ENCODE data around the gene ST3GAL2. TPM values are rescaled to one million over a fixed set of nuclear protein-coding genes. Genes with fewer than 3 reads are reported as not detected.
A peak's percentile ranks its signal among the peaks of the same experiment; 100 is the strongest.
"Not testable (repeated sequence)": the region's sequence is repeated elsewhere in the genome, so short reads cannot be mapped to it uniquely, and the experiment has no call there.

ST3GAL2 gene
- polyA plus RNA-seq, 3 donors: 28.2 to 29.7 (median 28.5) TPM

DNA sequence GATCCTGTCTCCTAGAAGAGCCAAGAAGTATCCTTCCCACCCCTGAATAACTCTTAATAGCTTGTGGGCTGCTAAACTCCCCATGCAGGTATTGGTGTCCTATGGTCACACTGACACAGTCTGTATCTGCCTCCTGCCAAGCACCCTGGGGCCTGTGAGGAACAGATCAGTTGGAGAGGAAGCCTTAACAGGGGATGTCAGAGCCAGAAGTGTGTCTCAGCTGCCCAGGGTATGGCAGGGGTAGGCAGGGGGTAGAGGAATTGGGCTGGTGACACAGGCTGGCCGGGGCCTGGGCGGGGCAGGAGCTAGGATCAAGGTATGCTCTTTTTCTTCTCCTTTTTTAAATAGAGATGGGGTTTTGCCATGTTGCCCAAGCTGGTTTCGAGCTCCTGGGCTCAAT, 47.5 kb downstream of the ST3GAL2 start:
- DNase-seq: no peak

DNA sequence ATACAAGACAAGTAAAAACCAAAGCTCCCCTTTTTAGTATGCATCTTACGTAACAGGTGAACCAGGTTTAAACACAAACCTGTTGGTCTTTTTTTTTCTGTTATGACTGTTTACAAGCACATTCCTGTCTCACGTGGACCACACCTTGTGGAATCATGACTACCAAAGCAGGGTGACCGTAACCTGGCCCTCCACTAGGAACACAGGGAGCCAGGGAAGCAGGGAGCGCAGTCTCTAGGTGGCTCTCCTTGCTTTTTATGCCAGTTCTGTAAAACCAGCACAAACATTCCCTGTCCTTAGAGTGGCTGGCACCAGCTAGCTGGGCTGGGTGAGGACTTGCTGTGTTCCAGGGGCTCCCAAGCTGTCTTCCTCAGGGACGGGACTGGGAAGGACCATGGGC, 48.1 kb downstream of the ST3GAL2 start:
- DNase-seq: no peak

DNA sequence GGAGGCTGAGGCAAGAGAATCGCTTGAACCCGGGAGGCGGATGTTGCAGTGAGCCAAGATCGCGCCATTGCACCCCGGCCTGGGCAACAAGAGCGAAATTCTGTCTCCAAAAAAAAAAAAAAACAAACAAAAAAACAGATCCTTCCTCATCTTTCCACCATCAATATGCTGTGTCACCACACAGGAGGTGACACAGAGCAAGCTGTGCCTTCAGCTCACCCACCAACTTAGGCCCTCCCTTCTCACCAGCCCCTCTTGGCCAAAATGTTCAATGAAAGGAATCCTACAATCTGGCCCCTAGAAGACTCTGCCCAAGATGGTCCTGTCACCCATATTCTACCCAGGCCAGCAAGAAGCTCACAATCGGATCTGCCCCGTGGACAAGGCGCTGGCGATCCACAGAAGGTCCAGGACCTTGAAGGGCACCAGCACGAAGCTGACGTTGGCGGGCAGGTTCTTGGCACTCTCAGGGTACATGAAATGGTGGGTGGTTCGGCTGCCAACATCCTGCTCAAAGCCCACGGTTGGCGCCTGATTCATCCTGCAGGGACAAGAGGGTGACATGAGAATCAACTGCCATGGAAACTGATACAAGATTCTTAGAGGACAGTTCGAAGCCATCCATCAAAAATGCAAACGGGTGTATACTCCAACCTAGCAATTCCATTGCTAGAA, 50.8 kb downstream of the ST3GAL2 start:
- DNase-seq: no peak

DNA sequence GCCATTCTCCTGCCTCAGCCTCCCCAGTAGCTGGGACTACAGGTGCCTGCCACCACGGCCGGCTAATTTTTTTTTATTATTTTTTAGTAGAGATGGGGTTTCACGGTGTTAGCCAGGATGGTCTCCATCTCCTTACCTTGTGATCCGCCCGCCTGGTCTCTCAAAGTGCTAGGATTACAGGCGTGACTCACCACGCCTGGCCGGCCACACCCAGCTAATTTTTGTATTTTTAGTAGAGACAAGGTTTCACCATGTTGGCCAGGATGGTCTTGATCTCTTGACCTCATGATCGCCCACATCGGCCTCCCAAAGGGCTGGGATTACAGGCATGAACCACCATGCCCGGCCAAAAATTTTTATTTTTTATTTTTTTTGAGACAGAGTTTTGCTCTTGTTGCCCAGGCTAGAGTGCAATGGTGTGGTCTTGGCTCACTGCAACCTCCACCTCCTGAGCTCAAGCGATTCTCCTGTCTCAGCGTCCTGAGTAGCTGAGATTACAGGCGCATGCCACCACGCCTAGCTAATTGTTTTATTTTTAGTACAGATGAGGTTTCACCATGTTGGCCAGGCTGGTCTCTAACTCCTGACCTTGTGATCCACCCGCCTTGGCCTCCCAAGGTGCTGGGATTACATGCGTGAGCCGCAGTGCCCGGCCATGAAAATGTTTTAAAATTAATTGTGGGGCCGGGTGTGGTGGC, 52.5 kb downstream of the ST3GAL2 start:
- DNase-seq: not testable (repeated sequence)

DNA sequence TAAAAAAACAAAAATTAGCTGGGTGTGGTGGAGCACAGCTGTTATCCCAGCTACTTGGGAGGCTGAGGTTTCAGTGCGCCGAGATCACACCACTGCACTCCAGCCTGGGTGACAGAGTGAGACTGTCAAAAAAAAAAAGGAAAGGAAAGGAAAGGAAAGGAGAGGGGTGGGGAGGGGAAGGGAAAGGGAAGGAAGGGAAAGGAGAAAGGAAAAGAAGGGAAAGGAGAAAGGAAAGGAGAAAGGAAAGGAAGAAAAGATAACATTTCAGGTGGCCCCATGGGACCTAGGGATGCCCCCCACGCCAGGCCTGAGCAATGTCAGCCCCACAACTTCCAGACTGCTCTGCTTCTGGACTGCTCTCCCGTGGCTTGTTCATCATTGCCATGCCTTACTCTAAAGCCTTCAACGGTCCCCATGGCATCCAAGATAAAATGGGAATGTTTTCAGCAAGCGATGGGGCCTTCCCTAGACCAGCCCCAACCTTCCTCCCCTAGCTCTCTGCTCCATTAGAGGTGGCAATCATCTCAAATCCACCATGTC, 55.4 kb downstream of the ST3GAL2 start:
- DNase-seq: no peak

DNA sequence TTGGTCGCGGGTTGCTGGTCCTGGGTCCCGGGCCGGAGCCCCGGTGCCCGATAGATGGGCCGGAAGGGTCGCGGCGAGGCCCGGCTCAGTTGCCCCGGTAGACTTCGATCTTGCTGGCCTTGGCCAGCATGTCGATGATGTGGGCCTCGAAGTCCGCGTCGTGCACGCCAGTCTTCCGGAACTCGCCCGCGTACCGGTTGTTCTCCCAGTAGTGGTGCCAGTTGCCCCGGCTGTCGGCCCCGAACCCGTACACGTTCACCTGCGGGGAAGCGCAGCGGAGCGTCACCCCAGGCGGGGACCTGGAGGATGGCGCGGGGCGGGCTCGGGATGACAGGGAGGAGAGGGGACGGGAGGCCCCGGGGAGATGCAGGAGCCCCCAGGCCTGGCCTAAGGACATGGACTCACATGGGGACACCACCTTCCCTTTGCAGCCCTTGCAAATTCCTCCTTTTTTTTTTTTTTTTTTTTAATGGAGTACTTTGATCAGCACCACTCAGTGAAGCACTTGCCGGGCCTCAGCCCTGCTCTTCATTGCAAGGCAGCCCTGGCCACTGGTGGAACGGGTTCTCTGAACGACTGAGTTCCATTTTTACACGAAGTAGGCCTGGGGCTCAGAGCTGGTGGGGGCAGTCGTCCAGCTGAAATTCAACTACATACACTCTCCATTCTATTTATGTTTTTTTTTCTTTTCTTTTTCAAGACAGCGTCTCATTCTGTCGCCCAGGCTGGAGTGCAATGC, 57.1 kb downstream of the ST3GAL2 start:
- no peak for DNase-seq

DNA sequence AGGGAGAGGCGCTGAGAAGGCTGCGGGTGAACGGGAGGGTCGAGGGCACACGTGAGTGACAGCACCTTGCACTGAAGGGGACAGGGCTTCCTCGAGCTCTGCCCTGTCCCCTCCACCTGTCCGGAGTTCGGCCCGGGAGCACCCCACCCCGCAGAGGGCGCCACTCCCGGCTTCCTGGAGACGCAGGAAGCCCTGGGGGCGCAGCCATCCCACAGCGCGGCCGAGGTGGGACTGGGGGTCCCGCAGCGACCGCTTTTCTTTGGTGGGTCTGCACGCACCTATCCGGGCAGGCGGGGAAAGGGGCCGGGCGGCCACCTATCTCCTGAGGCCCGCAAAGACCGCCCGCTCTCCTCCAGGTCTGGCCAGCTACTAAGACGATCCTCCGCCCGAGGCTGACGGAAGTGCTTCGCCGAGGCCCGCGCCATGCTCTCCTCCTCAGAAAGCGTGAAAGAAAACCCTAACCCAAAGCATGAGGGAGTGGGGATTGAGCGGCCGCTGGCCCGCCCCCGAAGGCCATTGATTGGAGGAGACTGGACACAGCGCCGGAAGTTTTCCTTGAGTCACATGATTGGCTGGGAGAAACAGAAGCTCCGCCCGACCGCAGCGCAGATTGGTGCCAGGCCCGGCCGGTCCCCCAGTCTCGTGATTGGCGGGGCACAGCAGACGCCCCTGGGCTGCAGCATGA, 57.8 kb downstream of the ST3GAL2 start:
- DNase-seq: peak; percentile 97

DNA sequence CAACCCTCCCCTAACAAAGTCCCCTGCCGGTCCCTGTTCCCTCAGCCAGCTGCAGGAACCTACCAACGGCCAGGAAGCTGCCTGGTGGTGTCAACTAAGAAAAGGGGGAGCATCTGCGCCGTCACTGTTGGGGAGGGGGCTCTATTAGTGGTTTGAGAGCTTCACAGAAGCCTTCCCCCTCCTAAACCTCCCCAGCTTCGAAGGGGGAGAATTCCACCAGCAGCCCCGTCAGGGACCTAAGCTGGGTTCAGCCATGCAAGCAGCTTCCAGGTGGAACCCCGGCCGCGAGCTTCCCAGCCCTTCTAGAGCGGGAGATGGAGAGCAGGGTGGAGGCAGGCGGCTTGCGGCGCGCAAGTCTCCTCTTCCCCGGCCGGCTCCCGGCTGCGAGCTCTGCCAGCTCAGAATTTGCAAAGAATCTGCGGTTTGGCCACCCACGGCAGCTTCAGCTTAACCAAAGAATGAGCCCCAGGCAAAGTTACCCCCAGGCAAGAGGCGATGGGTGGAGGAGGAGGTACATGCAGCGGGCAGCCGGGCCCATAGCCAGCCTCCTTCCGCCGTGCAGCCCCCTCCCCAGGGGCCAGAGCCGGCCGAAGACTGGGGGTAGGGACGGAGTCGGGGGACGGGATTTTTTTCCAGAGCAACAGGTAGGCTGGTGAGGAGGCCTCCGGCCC, 58.5 kb downstream of the ST3GAL2 start:
- DNase-seq: peak; percentile 39

DNA sequence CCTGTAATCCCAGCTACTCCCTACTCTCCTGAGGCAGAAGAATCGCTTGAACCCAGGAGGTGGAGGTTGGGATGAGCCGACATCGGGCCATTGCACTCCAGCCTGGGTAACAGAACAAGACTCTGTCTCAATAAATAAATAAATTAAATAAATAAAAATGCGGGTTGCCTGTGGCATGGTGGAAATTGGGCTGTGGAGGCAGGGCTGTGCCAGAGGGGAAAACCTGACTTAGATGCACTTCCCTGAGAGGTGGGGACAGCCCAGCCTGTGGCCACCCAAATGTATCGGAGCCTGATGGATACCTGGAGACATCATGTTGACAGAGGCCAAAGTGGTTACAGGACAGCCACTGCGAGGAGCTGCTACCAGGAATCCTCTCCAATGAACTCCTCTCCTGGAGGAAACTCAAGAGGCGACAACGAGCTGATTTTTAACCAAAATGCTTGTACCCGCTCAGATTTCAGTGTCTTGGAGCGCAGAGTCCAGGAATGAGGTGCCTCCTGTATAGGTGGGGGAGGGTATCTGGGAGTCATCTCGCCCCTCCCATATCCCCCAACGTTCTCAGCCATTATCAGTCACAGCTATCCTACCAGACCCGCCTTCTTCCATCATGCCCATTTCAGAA, 59.9 kb downstream of the ST3GAL2 start:
- DNase-seq: no peak

DNA sequence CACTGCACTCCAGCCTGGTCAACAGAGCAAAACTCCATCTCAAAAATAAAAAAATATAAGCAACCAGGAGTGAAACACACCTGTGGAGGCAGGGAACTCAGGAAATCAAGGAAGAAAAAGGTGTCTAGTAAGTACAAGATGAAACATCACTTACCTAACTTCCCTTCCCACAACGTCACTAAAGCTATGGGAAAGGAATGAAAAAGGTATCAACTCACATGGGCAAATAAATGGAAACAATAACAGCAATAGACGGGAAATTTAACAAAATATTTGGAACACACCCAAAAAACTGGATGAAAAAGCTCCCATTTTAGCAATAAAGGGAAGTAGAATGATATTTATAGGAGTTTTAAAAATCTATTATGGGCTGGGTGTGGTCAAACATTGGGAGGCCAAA, 61.1 kb downstream of the ST3GAL2 start:
- no peak for DNase-seq

DNA sequence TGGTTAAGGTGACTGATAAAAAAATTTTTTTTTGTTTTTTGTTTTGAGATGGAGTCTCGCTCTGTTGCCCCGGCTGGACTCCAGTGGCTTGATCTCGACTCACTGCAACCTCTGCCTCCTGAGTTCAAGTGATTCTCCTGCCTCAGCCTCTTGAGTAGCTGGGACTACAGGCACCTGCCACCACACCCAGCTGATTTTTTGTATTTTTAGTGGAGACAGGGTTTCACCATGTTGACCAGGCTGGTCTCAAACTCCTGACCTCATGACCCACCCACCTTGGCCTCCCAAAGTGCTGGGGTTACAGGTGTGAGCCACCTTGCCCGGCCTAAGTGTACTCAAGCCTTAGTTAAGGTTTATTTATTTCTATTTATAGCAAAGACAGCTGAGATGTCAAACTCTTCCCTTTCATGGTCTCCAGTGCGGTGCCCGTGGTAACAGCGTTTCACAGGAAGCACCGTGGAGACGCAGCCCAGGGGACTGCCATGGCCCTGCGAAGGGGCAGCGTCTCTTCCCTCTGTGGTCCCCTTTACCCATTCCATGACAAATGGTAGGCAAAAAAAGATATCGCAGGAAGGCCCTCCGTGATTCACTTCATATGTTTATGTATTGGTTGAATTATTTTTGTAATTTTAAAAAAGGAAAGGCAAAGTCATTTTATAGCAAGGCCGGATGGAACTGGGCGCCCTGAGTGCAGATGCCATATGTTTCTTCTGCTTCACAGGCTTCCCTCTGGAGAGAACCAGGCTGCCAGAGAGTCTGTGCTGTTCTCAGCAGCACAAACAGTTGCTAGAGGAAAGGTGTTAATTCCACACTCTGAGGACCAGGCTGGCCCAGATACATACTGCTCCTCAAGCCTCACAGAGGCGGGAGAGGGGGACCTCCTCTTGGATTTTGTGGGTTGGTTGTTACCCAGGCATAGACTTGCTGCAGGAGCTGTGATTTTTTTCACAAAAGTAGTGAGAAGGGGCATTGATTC, 63.0 kb downstream of the ST3GAL2 start:
- no peak for DNase-seq

DNA sequence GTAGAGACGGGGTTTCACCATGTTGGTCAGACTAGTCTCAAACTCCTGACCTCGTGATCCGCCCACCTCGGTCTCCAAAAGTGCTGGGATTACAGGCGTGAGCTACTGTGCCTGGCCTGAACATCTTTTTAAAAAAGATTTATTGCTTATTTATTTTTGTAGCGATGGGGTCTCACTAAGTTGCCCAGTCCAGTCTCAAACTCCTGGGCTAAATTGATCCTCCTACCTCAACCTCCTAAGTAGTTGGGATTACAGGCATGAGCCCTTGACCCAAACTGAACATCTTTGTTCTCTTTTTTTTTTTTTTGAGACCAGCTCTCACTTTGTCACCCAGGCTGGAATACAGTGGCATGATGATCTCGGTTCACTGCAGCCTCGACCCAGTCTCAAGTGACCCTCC, 64.7 kb downstream of the ST3GAL2 start:
- no peak for DNase-seq

DNA sequence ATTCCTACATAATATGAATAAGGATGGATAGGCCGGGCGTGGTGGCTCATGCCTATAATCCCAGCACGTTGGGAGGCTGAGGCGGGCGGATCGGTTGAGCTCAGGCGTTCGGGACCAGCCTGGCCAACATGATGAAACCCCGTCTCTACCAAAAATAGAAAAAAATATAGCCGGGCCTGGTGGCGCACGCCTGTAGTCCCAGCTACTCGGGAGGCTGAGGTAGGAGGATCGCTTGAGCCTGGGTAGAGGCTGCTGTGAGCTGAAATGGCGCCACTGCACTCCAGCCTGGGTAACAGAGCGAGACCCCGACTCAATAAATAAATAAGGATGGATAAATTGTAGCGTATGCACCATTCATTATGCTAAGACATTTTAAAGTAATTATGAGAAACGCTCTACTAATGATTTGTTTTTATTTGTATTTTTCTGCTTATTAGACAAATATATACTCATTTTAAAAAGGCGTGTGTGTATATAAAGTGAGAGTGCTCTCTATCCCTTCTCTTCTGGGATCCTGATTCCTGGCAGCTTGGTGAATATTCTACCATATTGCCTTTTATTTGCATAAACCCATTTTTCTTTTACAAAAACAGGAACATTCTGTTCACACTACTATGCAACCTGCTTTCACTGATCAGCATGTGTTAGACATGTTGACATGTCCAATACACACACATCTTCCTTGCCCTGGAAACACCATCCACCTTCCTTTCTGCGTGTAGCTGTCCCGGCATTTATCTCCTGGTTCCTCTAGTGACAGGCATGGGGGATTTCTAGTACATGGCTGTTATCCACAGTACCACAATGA, 65.8 kb downstream of the ST3GAL2 start:
- no peak for DNase-seq

DNA sequence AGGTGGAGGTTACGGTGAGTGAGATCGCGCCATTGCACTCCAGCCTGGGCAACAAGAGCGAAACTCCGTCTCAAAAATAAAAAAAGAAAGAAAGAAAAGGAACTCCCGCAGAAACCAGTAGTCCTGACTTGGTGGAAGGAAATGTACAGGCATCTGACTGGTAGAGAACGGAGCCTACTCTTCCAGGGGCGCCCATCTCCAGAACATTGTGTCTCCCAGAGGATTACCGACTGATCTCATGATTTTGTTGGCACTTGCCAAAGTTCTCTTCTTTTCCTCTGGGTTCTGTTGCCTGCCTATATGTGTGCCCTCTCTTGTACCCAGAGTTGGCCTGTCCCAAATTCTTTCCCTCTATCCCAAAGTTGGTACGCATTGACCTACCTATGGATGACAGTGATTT, 68.0 kb downstream of the ST3GAL2 start:
- no peak for DNase-seq

DNA sequence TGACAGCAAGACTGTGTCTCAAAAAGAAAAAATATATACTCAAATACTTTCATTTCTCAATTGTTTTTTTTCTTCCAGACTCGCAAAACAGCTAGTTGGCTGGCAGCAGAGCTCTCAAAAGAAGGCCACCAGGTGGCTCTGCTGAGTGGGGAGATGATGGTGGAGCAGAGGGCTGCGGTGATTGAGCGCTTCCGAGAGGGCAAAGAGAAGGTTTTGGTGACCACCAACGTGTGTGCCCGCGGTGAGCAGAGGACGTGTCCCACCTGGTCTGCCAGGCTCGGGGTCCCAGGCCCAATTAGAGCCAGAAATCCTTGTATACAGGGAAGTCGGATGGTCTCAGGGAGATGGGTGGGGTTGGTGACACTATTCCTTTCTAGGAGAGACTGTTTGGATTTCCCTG, 68.8 kb downstream of the ST3GAL2 start:
- DNase-seq: not testable (repeated sequence)

DNA sequence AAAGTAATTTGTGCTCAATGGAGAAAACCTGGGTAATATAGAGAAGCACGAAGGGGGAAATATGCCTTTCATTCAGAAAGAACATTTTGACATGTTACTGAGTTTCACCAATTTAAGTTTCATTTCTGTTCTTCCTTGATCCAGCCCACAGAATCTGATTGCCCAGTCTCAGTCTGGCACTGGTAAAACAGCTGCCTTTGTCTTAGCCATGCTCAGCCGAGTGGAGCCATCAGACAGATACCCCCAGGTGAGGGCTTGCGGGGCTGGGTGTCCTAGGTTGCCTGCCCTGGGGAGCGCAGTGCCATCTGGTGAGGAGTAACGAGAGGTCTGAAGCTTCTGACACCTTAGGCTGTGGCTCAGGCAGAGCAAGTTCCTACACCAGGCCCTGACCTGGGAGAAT, 74.5 kb downstream of the ST3GAL2 start:
- DNase-seq: no peak

DNA sequence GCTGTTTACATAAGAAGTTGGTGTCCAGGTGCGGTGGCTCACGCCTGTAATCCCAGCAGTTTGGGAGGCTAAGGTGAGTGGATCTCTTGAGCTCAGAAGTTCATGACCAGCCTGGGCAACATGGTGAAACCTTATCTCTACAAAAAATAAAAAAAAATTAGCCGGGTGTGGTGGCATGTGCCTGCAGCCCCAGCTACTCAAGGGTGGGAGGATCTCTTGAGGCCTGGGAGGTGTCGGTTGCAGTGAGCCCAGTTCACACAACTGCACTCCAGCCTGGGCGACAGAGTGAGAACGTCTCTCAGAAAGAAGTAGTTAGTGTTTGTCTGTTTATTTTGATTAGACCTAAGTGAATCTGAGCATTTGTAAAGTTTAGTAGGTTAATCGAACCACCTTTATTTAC, 79.3 kb downstream of the ST3GAL2 start:
- no peak for DNase-seq

DNA sequence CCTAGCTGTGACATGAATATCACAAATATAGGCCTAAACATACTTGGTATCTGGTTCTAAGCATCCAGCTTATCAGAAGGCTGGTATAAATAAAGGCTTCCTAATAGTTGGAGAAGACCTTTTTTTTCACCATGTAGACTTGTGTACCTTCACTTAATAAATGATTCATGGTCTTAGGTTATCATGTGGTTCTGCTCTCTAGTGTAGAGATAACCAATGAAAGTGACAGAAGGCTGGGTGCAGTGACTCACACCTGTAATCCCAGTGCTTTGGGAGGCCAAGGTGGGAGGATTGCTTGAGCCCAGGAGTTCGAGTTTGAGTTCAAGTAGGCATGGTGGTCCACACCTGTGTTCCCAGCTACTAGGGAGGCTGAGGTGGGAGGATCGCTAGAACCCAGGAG, 89.1 kb downstream of the ST3GAL2 start:
- no peak for DNase-seq

DNA sequence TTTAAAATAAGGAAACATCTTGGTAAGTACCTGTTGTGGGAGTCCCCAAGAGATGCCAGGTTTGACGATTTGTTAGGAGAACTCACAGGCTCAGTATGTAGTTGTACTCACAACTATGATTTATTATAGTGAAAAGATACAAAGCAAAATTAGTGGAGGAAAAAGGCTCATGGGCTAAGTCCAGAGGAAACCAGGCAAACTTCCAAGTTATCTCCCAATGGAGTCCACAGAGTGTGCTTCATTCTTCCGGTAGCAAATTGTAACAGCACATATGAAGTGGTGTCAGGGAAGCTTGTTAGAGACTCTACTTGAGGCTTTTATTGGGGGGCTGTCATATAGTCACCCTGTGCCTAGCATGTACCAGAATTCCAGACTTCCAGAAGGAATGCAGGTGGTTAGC, 89.9 kb downstream of the ST3GAL2 start:
- no peak for DNase-seq

Data from renal pelvis (tissue), 4 donors.